C4-2B (cell line): ENCODE data around the gene HRH2.

Source experiments
- CTCF ChIP-seq: fragments of 450-650 bp; conservative IDR thresholded peaks from 2 replicates; pipeline ENCODE4 v1.5.1; 2017; ENCODE audit warnings: mild to moderate bottlenecking
- ZFX ChIP-seq: fragments of 450-650 bp; IDR thresholded peaks from 2 replicates; pipeline ENCODE4 v1.6.1; 2017

- TF ChIP-seq CTCF (no peak), ZFX (no peak)
Measured at GRCh38 chr5:175747539-175748060, 89.7 kb downstream of the HRH2 start.
